Smooth muscle cell (in vitro differentiated cells): Measurements from ENCODE around the gene EMX1. TPM values are rescaled to one million over a fixed set of nuclear protein-coding genes. Genes with fewer than 3 reads are reported as not detected.

Experiments used
- DNase-seq: peaks from one replicate; lab custom pipeline; 2025; ENCODE audit not compliant: unreplicated experiment; lab: John Stamatoyannopoulos, UW
- H2AFZ ChIP-seq: fragments of 200-600 bp; sonication (generic); 2 replicates; pipeline ENCODE4 v1.6.0; 2016; ENCODE audit warnings: antibody characterized with exemption, low read depth, mild to moderate bottlenecking
- H3F3A ChIP-seq: fragments of 200-600 bp; sonication (generic); 2 replicates; pipeline ENCODE4 v1.6.0; 2017; ENCODE audit warnings: antibody characterized with exemption, low read depth
- H3K27ac ChIP-seq: fragments of 200-600 bp; sonication (generic); 2 replicates; pipeline ENCODE4 v1.5.1; 2016; ENCODE audit warnings: low read depth, mild to moderate bottlenecking
- H3K27me3 ChIP-seq: fragments of 200-600 bp; sonication (generic); 2 replicates; pipeline ENCODE4 v1.6.1; 2016; ENCODE audit warnings: low read depth, mild to moderate bottlenecking
- H3K36me3 ChIP-seq: fragments of 200-600 bp; sonication (generic); 2 replicates; pipeline ENCODE4 v1.5.1; 2016; ENCODE audit warnings: low read depth
- H3K4me1 ChIP-seq: fragments of 200-600 bp; sonication (generic); 2 replicates; pipeline ENCODE4 v1.5.1; 2016; ENCODE audit warnings: low read depth
- H3K4me2 ChIP-seq: fragments of 200-600 bp; sonication (generic); 2 replicates; pipeline ENCODE4 v1.6.0; 2016; ENCODE audit warnings: mild to moderate bottlenecking
- H3K4me3 ChIP-seq: fragments of 200-600 bp; sonication (generic); 2 replicates; pipeline ENCODE4 v1.5.1; 2016; ENCODE audit warnings: mild to moderate bottlenecking
- H3K79me2 ChIP-seq: fragments of 200-600 bp; sonication (generic); 2 replicates; pipeline ENCODE4 v1.6.0; 2016; ENCODE audit warnings: low read depth, mild to moderate bottlenecking
- H3K9ac ChIP-seq: fragments of 200-600 bp; sonication (generic); 2 replicates; pipeline ENCODE4 v1.6.0; 2016; ENCODE audit warnings: low read depth
- H3K9me3 ChIP-seq: fragments of 200-600 bp; sonication (generic); replicated peaks from 2 replicates; pipeline ENCODE4 v1.5.1; 2016; ENCODE audit warnings: low read depth
- H4K20me1 ChIP-seq: fragments of 200-600 bp; sonication (generic); 2 replicates; pipeline ENCODE4 v1.6.0; 2016; ENCODE audit warnings: low read depth
- WGBS: methylation state at CpG from one replicate; pipeline ENCODE4 v1.1.7; 2016; ENCODE audit warnings: low lambda C conversion rate; 5-methylcytosine and 5-hydroxymethylcytosine counted together
- polyA plus RNA-seq: library from polyadenylated mRNA; unstranded; fragments of >200 nt; fragmentation: Nextera tagmentation; extraction: Ambion mirVana; gene quantifications from 2 replicates; pipeline ENCODE4 v1.2.1, GENCODE V29; 2016
- total RNA-seq: library from RNA; depleted of rRNA; stranded (reverse); fragments of >200 nt; gene quantifications from 2 replicates; pipeline ENCODE4 v1.2.3, GENCODE V29; 2014
- TF ChIP-seq, protein P1 (sequence below): fragments of 200-600 bp; sonication (generic); IDR thresholded peaks from 2 replicates; pipeline ENCODE4 v1.5.1; 2017; ENCODE audit warnings: borderline replicate concordance, mild to moderate bottlenecking, antibody characterized with exemption; ENCODE audit not compliant: insufficient read depth, poor library complexity, severe bottlenecking

The EMX1 gene
- total and polyA plus RNA-seq, 2 experiments from 2014 or later: not detected

DNA sequence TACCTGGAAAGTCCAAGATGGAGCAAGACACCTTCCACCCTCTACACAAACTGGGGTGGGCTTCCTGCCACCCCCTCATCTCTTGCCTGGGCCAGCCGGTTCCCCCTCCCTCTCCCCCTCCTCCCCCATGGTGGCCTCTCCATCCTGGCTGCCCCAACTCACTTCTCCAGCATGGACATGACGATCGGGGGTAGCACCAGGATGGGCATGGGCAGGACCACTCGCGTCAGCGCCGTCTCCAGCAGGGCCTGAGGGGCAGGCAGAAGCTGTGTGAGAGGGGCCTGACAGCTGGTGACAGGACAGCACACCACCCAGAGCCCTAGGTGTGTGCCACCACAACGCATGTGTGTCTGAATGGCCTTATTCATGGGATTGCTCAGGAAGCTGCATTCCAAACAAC lies 51.0 kb downstream of the EMX1 start:
- H3K36me3 ChIP-seq: no peaks in the 10 kb centered on the region
- H3K4me3 ChIP-seq: no peak overlapping the region
- no peaks in the 10 kb centered on the region for H4K20me1 ChIP-seq
- H3K4me1 ChIP-seq: no peaks in the 10 kb centered on the region
- no peaks in the 10 kb centered on the region for H3K27me3 ChIP-seq
- no peak overlapping the region for H3K27ac ChIP-seq
- no peaks in the 10 kb centered on the region for H3F3A ChIP-seq
- H2AFZ ChIP-seq: no peak overlapping the region
- DNase-seq: no peak
- H3K9ac ChIP-seq: no peak overlapping the region
- no peaks in the 10 kb centered on the region for H3K79me2 ChIP-seq
- H3K9me3 ChIP-seq: no peaks in the 10 kb centered on the region
- TF ChIP-seq, protein P1, sequence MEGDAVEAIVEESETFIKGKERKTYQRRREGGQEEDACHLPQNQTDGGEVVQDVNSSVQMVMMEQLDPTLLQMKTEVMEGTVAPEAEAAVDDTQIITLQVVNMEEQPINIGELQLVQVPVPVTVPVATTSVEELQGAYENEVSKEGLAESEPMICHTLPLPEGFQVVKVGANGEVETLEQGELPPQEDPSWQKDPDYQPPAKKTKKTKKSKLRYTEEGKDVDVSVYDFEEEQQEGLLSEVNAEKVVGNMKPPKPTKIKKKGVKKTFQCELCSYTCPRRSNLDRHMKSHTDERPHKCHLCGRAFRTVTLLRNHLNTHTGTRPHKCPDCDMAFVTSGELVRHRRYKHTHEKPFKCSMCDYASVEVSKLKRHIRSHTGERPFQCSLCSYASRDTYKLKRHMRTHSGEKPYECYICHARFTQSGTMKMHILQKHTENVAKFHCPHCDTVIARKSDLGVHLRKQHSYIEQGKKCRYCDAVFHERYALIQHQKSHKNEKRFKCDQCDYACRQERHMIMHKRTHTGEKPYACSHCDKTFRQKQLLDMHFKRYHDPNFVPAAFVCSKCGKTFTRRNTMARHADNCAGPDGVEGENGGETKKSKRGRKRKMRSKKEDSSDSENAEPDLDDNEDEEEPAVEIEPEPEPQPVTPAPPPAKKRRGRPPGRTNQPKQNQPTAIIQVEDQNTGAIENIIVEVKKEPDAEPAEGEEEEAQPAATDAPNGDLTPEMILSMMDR: no peak
- H3K4me2 ChIP-seq: no peak overlapping the region
- 87% methylated on average over 8 of the region's 8 CpGs for WGBS

DNA sequence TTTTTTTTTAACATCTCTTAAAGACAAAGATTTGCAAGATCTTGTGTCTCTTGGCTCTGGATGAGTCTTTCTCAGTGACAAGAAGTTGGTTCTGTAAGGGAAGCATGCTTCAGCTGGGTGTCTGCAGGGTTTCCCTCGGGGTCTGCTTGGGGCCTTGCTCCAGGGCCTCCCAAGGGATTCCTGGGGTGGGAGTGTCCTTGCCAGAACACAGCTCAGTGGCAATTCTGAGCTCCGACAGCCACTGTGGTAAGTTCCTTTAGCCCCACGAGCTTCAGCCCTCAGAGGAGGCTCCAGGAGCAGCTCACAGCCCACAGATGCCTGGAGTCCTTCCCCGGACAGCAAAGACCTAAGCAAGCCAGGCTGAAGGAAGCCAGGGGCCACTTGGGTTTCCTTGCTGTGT lies 52.4 kb downstream of the EMX1 start:
- no peaks in the 10 kb centered on the region for H3K9me3 ChIP-seq
- no peaks in the 10 kb centered on the region for H3K79me2 ChIP-seq
- H3K4me3 ChIP-seq: no peak overlapping the region
- no peaks in the 10 kb centered on the region for H3F3A ChIP-seq
- no peak overlapping the region for H3K27ac ChIP-seq
- H4K20me1 ChIP-seq: no peaks in the 10 kb centered on the region
- H3K4me1 ChIP-seq: no peaks in the 10 kb centered on the region
- no peak overlapping the region for H2AFZ ChIP-seq
- no peak for DNase-seq
- WGBS: 53% methylated on average over 4 of the region's 4 CpGs
- no peaks in the 10 kb centered on the region for H3K36me3 ChIP-seq
- TF ChIP-seq, protein P1: no peak
- H3K27me3 ChIP-seq: no peaks in the 10 kb centered on the region
- H3K9ac ChIP-seq: no peak overlapping the region
- H3K4me2 ChIP-seq: no peak overlapping the region

DNA sequence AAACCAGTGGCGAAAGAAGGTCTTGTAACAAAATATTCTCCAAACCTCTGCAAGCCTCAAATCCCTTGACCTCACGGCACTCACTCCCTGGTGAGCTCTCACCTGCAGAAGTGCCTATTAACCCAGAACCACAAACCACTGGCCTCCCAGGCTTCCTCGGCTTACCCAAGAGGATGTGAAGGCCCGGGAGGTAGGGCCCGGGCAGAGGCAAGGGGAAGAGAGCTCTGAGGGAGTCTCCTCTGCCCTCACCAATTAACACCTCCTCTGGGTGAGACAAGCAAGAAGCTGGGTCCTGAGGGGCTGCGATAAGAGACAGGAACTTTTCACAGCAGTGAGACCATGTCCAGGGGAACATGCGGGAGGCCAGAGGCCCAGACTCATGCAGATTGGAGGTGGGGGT lies 53.7 kb downstream of the EMX1 start:
- DNase-seq: no peak
- Histone ChIP-seq H3K27me3 (no peaks in the 10 kb centered on the region), H3K4me3 (no peak overlapping the region), H3K9me3 (no peaks in the 10 kb centered on the region), H3K4me1 (no peaks in the 10 kb centered on the region), H4K20me1 (no peaks in the 10 kb centered on the region), H3F3A (no peaks in the 10 kb centered on the region), H2AFZ (no peak overlapping the region), H3K9ac (no peak overlapping the region), H3K27ac (no peak overlapping the region), H3K79me2 (no peaks in the 10 kb centered on the region), H3K36me3 (no peaks in the 10 kb centered on the region), H3K4me2 (no peak overlapping the region)
- TF ChIP-seq, protein P1: no peak
- WGBS: 94% methylated on average over 7 of the region's 7 CpGs

DNA sequence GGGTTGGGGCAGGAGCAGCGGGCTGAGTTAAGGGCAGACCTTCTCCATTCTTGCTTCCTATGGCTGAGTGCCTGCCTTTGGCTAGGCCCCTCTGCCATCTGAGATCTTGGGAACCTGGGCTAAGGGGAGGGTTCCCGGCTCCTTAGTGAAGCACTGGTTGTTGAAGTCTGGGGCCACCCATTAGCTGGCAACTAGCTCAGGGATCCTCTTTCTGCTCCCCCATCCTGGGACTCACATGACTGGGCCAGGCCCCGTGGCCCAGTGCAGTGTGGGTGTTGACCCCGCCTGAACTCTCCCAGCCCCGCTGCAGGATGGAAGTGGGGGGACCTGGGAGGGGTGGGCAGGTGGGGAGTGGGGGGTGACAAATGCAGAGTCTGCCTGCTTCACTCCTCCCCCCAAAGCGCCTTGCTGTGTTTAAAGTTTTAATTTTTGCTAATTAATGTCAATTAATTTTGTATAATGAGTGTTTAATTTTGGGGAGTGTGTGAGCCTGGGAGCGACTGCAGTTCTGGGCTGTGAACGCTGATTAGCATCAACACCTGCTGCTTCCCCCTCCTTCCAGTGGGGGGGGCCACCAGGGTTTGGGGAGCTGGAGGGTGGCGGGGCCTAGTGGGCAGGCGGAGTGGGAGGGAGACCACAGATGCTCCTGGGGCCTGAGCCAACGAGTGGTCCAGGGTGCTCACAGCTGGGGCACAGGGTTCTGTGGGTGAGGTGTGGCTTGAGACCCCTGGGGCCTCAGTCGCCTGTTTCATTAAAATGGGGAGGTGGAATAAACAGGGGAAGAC lies 55.2 kb downstream of the EMX1 start:
- 98% methylated on average over 12 of the region's 12 CpGs for WGBS
- Histone ChIP-seq H4K20me1 (no peaks in the 10 kb centered on the region), H3K9me3 (no peaks in the 10 kb centered on the region), H3K9ac (no peak overlapping the region), H3K79me2 (no peaks in the 10 kb centered on the region), H3K4me3 (no peak overlapping the region), H3K36me3 (no peaks in the 10 kb centered on the region), H2AFZ (no peak overlapping the region), H3K27ac (no peak overlapping the region), H3K4me1 (no peaks in the 10 kb centered on the region), H3K27me3 (no peaks in the 10 kb centered on the region), H3F3A (no peaks in the 10 kb centered on the region), H3K4me2 (no peak overlapping the region)
- TF ChIP-seq, protein P1: no peak
- no peak for DNase-seq
